HepG2 (cell line): ENCODE data around the gene PIK3CB. TPM values are rescaled to one million over a fixed set of nuclear protein-coding genes. Genes with fewer than 3 reads are reported as not detected.

Experiments used
- ATAC-seq: fragments of 200-7000 bp; cut with Tn5 transposase; 3 replicates; pipeline ENCODE4 v1.9.1; 2020; ENCODE audit warnings: mild to moderate bottlenecking, moderate library complexity
- BruUV-seq: library from RNA; stranded (reverse); fragments of 400-500 nt; replicated peaks from 2 replicates; lab custom pipeline; 2021; lab: Mats Ljungman, UMichigan
- CTCF ChIA-PET: fragments of 300-600 bp; formaldehyde crosslinking; extraction: SDS; loops from one replicate; lab custom pipeline; 2021; ENCODE audit warnings: low total read pairs, inconsistent platforms, low intra/inter-chr PET ratio; lab: Yijun Ruan, JAX
- POLR2A ChIA-PET: fragments of 350-600 bp; sonication (Branson Sonifier 250); formaldehyde crosslinking; loops from one replicate; lab custom pipeline; 2020; ENCODE audit warnings: antibody characterized with exemption, inconsistent platforms; lab: Yijun Ruan, JAX
- DNase-seq: peaks from one replicate; pipeline ENCODE4 v3.0.0-alpha.2; 2015; ENCODE audit warnings: low spot score
- FAIRE-seq: peaks from 3 replicates; lab custom pipeline; 2011; peaks lifted over from hg19 to GRCh38; lab: Jason Lieb, UNC
- H2AFZ ChIP-seq: one replicate; pipeline ENCODE4 v1.6.1; 2011; ENCODE audit warnings: low read length, inconsistent platforms
- H3K27ac ChIP-seq: fragments of 300-600 bp; 3 replicates; pipeline ENCODE4 v1.8.0; 2011; ENCODE audit warnings: mixed run types, mild to moderate bottlenecking, mixed read lengths, low read length, inconsistent platforms; ENCODE audit not compliant: insufficient read depth; ENCODE audit errors: extremely low read length
- H3K27me3 ChIP-seq, 2 experiments: fragments of 200-600 bp in 1 of 2; 2 replicates in 1 of 2; 3 replicates in 1 of 2; pipeline versions ENCODE4 v1.6.0 to v1.8.0; 2011; ENCODE audit warnings: low read length in 2 of 2, mild to moderate bottlenecking in 2 of 2, moderate library complexity in 2 of 2, inconsistent platforms in 1 of 2; ENCODE audit not compliant: insufficient read depth in 2 of 2, control insufficient read depth in 1 of 2
- H3K36me3 ChIP-seq, 2 experiments: fragments of 200-600 bp in 1 of 2; replicated peaks in 1 of 2; 2 replicates in 1 of 2; 3 replicates in 1 of 2; pipeline versions ENCODE4 v1.5.1 to v1.8.0; 2011; ENCODE audit warnings: low read length in 2 of 2, inconsistent platforms in 1 of 2; ENCODE audit not compliant: insufficient read depth in 2 of 2, control insufficient read depth in 1 of 2
- H3K4me1 ChIP-seq: 2 replicates; pipeline ENCODE4 v1.5.1; 2012; ENCODE audit warnings: low read length, inconsistent platforms; ENCODE audit not compliant: insufficient read depth
- H3K4me2 ChIP-seq: 2 replicates; pipeline ENCODE4 v1.6.0; 2011; ENCODE audit warnings: low read depth, low read length, inconsistent platforms
- H3K4me3 ChIP-seq, 3 experiments: fragments of 200-600 bp in 1 of 3; sonication (generic), shearing (Covaris generic) in 1 of 3; replicated peaks in 1 of 3; 2 replicates each; pipeline ENCODE4 v1.5.1; 2011 to 2016; ENCODE audit warnings: low read length in 3 of 3, inconsistent platforms in 2 of 3, low read depth in 2 of 3, mild to moderate bottlenecking in 2 of 3, control low read depth in 1 of 3, mixed read lengths in 1 of 3; ENCODE audit not compliant: insufficient read depth in 1 of 3
- H3K79me2 ChIP-seq: one replicate; pipeline ENCODE4 v1.6.1; 2011; ENCODE audit warnings: low read length, inconsistent platforms; ENCODE audit not compliant: insufficient read depth
- H3K9ac ChIP-seq: 2 replicates; pipeline ENCODE4 v1.6.0; 2011; ENCODE audit warnings: mild to moderate bottlenecking, low read depth, low read length, inconsistent platforms; ENCODE audit not compliant: insufficient read depth
- H3K9me3 ChIP-seq: 2 replicates; pipeline ENCODE4 v1.5.1; 2012; ENCODE audit warnings: mild to moderate bottlenecking, low read length
- H4K20me1 ChIP-seq: 2 replicates; pipeline ENCODE4 v1.6.0; 2011; ENCODE audit warnings: inconsistent platforms, mild to moderate bottlenecking, low read length, moderate library complexity; ENCODE audit not compliant: insufficient read depth
- CCAR2 ChIP-seq: fragments of 200-400 bp; formaldehyde crosslinking; optimal IDR thresholded peaks from 2 replicates; pipeline ENCODE3; 2018; ENCODE audit warnings: low read depth, mild to moderate bottlenecking, low read length, moderate library complexity
- CHD4 ChIP-seq: fragments of 200-600 bp; sonication (generic); IDR thresholded peaks from 2 replicates; pipeline ENCODE4 v1.7.0; 2017; ENCODE audit warnings: mild to moderate bottlenecking, low read length, borderline replicate concordance
- HNF1A ChIP-seq, 2 experiments: sonication (generic) in 1 of 2; formaldehyde crosslinking in 1 of 2; IDR thresholded peaks; 2 replicates each; pipeline versions ENCODE4 v1.4.0 to v1.6.1; 2016 to 2020; ENCODE audit warnings: borderline replicate concordance in 1 of 2, low read depth in 1 of 2, mild to moderate bottlenecking in 1 of 2, missing genetic modification reagents in 1 of 2
- KLF6 ChIP-seq: IDR thresholded peaks from 2 replicates; pipeline ENCODE4 v1.8.0; 2016; ENCODE audit warnings: missing biosample characterization, missing genetic modification reagents
- NCOA2 ChIP-seq: sonication (generic); formaldehyde crosslinking; IDR thresholded peaks from 2 replicates; pipeline ENCODE4 v1.8.0; 2022; ENCODE audit warnings: inconsistent platforms
- PAXIP1 ChIP-seq: sonication (generic); formaldehyde crosslinking; conservative IDR thresholded peaks from 2 replicates; pipeline ENCODE4 v1.4.0; 2020; ENCODE audit warnings: mild to moderate bottlenecking, missing genetic modification reagents, moderate library complexity
- SKI ChIP-seq: fragments of 450-650 bp; IDR thresholded peaks from one replicate; pipeline ENCODE4 v1.6.1; 2018; ENCODE audit warnings: mild to moderate bottlenecking; ENCODE audit not compliant: partially characterized antibody
- SUZ12 ChIP-seq: fragments of 150-350 bp; IDR thresholded peaks from 2 replicates; pipeline ENCODE4 v1.6.1; 2014; ENCODE audit warnings: low read depth, low read length
- TBL1XR1 ChIP-seq: fragments of 150-350 bp; IDR thresholded peaks from 2 replicates; pipeline ENCODE4 v1.6.1; 2014; ENCODE audit warnings: borderline replicate concordance, low read length; ENCODE audit not compliant: partially characterized antibody
- YY1 ChIP-seq: IDR thresholded peaks from 2 replicates; pipeline ENCODE4 v1.6.1; 2011; ENCODE audit warnings: low read length, low read depth, moderate library complexity, mild to moderate bottlenecking; ENCODE audit not compliant: insufficient read depth, insufficient replicate concordance
- ZMAT5 ChIP-seq: sonication (generic); formaldehyde crosslinking; IDR thresholded peaks from 2 replicates; pipeline ENCODE4 v1.5.0; 2020; ENCODE audit warnings: mild to moderate bottlenecking, low read depth, missing genetic modification reagents, borderline replicate concordance
- ZNF263 ChIP-seq: sonication (generic); formaldehyde crosslinking; IDR thresholded peaks from 2 replicates; pipeline ENCODE4 v1.4.0; 2020; ENCODE audit warnings: missing genetic modification reagents
- ZNF556 ChIP-seq: sonication (generic); formaldehyde crosslinking; IDR thresholded peaks from 2 replicates; pipeline ENCODE4 v1.4.0; 2020; ENCODE audit warnings: mild to moderate bottlenecking, missing genetic modification reagents, borderline replicate concordance
- ZNF558 ChIP-seq: sonication (generic); formaldehyde crosslinking; IDR thresholded peaks from 2 replicates; pipeline ENCODE4 v1.9.0; 2022; ENCODE audit warnings: mild to moderate bottlenecking, missing genetic modification reagents, borderline replicate concordance
- ZNF792 ChIP-seq: IDR thresholded peaks from 2 replicates; pipeline ENCODE4 v1.6.1; 2016
- WGBS: methylation state at CpG from one replicate; pipeline ENCODE4 v1.1.6; 2017; ENCODE audit warnings: low lambda C conversion rate; 5-methylcytosine and 5-hydroxymethylcytosine counted together
- in situ Hi-C: cut with HindIII; loops from 2 replicates; pipeline ENCODE4 v1.10.0; 2017; ENCODE audit warnings: low pct_unique_long_range_greater_than_20kb; ENCODE audit not compliant: extremely low pct_ligation_motif_present
- intact Hi-C: fragments of 100-400 bp; cut with micrococcal nuclease; formaldehyde crosslinking; loops from one replicate; pipeline ENCODE4 v1.10.0; 2022; ENCODE audit not compliant: unreplicated experiment
- polyA plus RNA-seq, 8 experiments: library from polyadenylated mRNA; depleted of rRNA in 3 of 8; stranded (reverse) in 7 of 8; unstranded in 1 of 8; fragments of >200 nt; fragmentation: Illumina TruSeq in 4 of 8; extraction: Trizol in 4 of 8; gene quantifications; 2 replicates each; pipeline versions ENCODE4 v1.2.1 to v1.2.3, GENCODE V29; 2011 to 2016; ENCODE audit warnings: low read depth in 4 of 8, missing spikeins in 1 of 8, mixed read lengths in 1 of 8; ENCODE audit not compliant: insufficient read depth in 1 of 8
- total RNA-seq, 5 experiments: library from RNA; depleted of rRNA; stranded (reverse); fragments of >200 nt; fragmentation: Illumina TruSeq; extraction: Trizol; gene quantifications; 2 replicates each; pipeline ENCODE4 v1.2.3, GENCODE V29; 2016; ENCODE audit warnings: low read depth in 1 of 5

The PIK3CB gene
- total and polyA plus RNA-seq, 2 of the 13 experiments (the other 11 are each of a cell fraction or from before 2014, with no cell fraction given) = 6.6 to 18.7 TPM

GRCh38 chr3:138696666-138697370, 137.9 kb downstream of the PIK3CB start:
- Histone ChIP-seq H3K79me2 (no peaks in the 10 kb centered on the region), H3K4me2 (no peak overlapping the region), H2AFZ (no peak overlapping the region), H4K20me1 (no peaks in the 10 kb centered on the region), H3K36me3 (peaks cover 5 to 23% of the 10 kb centered on the region in 2 experiments), H3K4me3 (no peak overlapping the region), H3K27ac (no peak overlapping the region), H3K27me3 (no peaks in the 10 kb centered on the region), H3K9ac (no peak overlapping the region), H3K9me3 (no peaks in the 10 kb centered on the region), H3K4me1 (no peaks in the 10 kb centered on the region)
- WGBS = 96% methylated on average over 1 of the region's 1 CpG
- no peak for ATAC-seq
- in situ Hi-C loops = loop anchor here (5.0 to 25.0 kb wide), 2 partner anchors 220 to 665 kb away; no protein-coding TSS in a partner anchor
- ChIA-PET CTCF (interaction anchor here (3.6 kb wide), 1 partner anchor 219 kb away, joined by 27 read pairs; no protein-coding TSS in a partner anchor), POLR2A (interaction anchor here (0.6 kb wide), 1 partner anchor 82 kb away, joined by 4 read pairs; no protein-coding TSS in a partner anchor)
- no peak for DNase-seq
- intact Hi-C loops = no loop called here
- no TSS peak for BruUV-seq
- no peak for FAIRE-seq
- no peak for TF ChIP-seq NCOA2 (CRISPR knock-in tag)
- no peak for TF ChIP-seq ZMAT5 (CRISPR knock-in tag)
- TF ChIP-seq CHD4 = no peak
- TF ChIP-seq SKI = no peak
- no peak for TF ChIP-seq ZNF263 (CRISPR knock-in tag)
- no peak for TF ChIP-seq ZNF556 (CRISPR knock-in tag)
- TF ChIP-seq PAXIP1 (CRISPR knock-in tag) = no peak
- no peak for TF ChIP-seq SUZ12
- no peak for TF ChIP-seq ZNF558
- TF ChIP-seq KLF6 (CRISPR knock-in tag) = no peak
- TF ChIP-seq TBL1XR1 = no peak
- TF ChIP-seq YY1 = no peak
- TF ChIP-seq ZNF792 = no peak
- TF ChIP-seq CCAR2 = no peak
- TF ChIP-seq HNF1A (IDR thresholded peaks at IDR 0.05; ENCODE audit: low read depth) = no peak
- TF ChIP-seq HNF1A (CRISPR knock-in tag; IDR thresholded peaks at IDR 0.05; ENCODE audit: borderline replicate concordance) = no peak
